Stimulated activated CD8-positive, alpha-beta memory T cell treated with anti-CD3 and anti-CD28 coated beads, Interleukin-4, amount 100 ng/mL, for 4 hours (primary cell): ENCODE data around the gene TMEM186.
"Not testable (repeated sequence)": the region's sequence is repeated elsewhere in the genome, so short reads cannot be mapped to it uniquely, and the experiment has no call there.

ENCODE experiments used
- DNase-seq, 2 donors: peaks; one replicate each; pipeline ENCODE4 v3.0.0-alpha.2; 2020; ENCODE audit warnings: low read depth in 2 of 2, low spot score in 1 of 2

Gene TMEM186

DNA sequence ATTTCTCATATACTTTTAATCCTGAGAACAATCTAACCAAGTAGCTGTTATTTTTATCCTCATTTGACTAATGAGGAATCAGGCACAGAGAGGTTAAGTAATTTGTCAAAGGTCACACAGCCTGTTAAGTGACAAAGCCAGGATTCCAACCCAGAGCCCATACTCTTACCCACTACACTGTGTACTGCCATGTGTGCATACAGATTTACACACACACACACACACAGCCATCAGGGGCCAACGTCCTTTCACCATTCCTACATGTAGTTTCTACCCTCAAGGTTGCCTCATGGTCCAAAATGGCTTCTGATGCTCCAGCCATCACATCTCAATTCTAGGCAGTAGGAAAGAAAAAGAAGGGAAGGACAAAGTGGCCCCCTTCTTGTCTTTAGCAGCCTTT is 22.1 kb downstream of the TMEM186 start:
- no peak for DNase-seq

DNA sequence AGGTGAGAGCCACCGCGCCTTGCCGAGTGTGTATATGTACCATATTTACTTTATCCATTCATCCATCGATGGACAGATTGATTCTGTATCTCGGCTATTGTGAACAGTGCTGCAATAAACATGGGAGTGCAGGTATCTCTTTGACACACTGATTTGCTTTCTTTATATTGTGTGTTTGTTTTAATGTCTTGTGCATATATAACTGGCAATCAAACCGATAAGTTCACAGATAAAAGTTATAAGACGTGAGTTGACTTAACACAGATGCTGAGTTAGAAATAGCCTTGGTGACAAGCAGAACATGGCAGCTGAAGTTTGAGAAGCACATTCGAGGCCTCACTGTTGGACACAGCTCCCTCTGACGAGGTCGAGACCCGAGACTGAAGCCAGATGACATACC is 23.2 kb downstream of the TMEM186 start:
- no peak for DNase-seq

DNA sequence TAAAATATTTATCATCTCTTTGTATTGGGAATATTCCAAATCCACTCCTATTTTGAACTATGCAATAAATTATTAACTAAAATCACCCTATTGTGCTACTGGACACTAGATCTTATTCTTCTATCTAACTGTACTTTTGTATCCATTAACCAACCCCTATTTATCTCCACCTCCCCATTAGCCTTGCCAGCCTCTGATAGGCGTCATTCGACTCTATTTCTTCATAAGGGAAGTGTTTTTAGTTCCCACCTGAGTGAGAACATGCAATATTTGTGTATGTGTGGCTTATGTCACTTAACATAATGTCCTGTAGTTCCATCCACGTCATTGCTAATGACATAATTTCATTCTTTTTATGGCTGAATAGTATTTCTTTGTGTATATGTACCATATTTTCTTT is 23.9 kb downstream of the TMEM186 start:
- DNase-seq, result no peak

DNA sequence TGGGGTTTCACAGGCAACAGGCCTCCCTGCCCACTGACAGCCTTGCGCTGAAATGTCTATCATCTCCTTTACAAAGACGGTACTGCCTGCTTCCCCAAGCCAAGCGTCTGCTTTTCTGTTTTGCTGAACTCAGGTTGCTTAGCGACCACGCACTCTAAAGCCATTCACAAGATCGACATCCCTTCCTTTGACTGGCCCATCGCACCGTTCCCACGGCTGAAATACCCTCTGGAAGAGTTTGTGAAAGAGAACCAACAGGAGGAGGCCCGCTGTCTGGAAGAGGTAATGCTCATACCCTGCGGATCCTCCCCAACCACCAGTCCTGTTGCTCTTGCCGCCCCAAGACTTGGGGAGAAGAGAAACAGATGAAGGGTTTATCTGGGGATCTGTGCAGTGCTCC is 28.7 kb downstream of the TMEM186 start:
- DNase-seq, result no peak

DNA sequence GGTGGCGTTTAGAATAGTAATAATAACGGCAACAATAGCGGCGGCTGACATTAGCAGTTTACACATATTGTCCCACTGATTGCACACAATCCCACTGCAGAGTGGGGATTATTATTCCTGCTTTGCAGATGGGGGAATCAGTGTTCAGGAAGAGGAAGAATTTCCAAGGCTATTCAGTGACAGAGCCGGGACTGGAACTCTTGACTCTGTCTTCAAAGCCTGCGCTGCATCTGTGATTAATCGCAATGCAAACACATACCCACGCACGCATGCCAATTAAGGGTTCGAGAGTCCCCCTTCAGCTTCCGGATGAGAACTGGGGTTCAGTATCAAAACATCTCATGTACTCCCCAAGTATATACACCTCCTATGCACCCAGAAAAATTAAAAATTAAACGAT is 29.2 kb downstream of the TMEM186 start:
- DNase-seq, result no peak

DNA sequence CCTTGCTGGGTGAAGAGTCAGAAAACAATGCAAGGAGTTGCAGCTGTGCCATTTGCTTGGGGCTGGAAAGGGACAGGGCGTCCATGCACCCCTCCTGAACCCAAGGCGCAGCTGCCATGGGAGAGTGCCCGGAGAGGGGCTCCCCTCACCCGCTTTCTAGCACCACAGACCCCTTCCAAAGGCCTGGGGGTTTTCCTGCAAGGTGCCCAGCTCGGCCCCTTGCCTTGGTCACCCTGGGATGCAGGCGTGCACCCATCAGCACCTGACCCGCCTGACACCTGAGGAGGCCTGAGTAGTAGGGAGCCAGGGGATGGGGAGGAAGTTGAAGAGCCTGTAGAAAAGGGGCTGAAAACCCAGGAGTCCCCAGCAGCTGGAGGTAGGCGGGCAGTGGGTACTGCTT is 30.3 kb downstream of the TMEM186 start:
- no peak for DNase-seq

DNA sequence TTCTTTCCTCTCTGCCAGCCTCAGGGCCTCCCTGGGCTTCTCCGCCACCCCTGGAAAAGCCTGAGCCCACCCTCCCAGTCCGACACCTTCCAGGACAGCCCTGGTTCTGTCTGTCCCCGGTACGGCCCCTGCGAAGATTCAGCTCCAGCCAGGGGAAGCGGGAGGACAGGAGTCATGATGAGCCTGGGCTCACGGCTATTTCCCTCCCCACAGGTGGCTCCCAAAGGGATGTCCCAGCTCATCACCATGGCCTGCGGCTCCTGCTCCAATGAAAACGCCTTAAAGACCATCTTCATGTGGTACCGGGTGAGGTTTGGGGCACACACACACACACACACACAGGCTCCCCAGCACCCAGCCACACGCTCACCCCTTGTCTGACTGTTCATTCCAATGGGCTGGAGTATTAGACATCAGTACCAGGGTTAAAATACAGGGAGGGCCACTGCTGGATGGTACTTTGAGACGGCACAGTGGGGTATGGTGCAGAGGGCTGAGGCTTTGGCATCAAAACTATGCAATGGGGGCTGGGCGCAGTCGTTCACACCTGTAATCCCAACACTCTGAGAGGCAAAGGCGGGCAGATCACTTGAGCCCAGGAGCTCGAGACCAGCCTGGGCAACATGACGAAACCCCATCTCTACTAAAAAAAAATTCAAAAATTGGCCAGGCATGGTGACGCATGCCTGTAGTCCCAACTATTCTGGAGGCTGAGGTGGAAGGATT is 32.8 kb downstream of the TMEM186 start:
- no peak for DNase-seq

DNA sequence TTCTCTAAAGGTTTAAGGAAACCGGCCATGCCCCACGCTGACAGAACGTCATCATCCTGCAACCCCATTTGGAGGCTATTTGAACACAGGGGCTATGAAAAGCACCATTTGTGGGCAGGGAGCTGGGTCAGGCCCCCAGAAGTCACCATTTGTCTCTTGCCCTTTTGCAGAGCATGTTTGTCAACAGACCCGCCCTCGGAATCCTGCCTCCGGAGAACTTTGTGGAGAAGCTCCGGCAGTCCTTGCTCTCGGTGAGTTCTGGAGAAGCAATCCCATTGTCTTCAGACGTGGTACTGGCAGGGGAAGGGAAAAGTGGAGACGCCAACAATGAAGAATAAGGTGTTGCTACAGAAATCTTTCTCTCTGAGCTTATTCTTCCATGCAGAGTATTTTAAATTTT is 33.5 kb downstream of the TMEM186 start:
- no peak for DNase-seq

DNA sequence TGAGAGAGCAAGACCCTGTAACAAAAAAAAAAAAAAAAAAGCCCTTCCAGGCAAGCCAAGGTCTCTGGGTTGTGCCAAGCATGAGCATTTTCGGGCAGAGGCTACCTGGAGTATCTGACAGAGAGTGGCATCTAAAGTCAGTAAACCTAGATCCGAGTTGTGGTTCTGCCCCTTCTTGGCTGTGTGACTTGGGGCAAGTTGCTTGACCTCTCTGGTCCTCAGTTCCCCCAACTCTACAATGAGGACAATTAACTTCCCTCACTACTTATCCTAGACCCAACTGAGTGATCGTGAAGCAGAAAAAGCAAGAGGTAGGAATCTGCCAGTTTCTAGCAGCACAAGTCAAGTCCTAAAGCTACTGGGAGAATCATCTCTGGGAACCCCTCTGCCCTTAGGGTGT is 34.4 kb downstream of the TMEM186 start:
- no peak for DNase-seq

DNA sequence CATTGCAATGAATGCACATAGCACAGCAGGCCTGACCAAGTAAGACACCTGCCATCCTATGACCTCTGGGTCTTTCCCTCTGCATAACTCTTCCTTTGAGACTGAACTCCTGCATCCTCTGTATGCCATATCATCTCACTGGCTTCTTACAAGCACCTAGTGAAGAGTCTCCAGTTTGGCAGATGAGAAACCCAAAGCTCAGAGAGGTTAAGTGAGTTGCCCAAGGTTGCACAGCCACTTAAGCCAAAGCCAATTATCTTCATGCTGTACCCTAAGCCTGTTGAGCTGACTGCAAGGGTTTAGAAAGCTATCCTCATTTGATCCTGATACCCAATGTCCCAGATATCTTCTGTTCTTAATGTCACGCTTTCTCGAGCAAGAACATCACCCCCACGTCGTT is 35.2 kb downstream of the TMEM186 start:
- DNase-seq, result no peak

DNA sequence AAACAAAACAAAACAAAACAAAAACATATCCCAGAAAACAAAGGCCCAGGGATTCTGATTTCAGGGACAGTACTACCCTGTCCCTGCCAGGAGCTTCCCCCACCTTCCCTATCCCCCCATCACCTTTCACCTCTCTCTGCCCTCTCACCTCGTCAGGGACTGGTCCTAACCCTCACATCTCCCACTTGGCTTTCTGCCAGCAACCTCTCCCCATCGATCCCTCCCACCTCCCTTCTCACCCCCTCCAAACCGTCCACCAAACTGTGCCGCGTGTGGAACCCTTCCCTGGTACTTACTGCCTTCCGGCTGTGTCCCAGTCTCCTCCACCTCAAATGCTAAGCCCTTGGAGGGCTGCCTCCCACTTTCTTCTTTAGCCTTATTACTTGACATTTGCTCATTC is 36.4 kb downstream of the TMEM186 start:
- no peak for DNase-seq

DNA sequence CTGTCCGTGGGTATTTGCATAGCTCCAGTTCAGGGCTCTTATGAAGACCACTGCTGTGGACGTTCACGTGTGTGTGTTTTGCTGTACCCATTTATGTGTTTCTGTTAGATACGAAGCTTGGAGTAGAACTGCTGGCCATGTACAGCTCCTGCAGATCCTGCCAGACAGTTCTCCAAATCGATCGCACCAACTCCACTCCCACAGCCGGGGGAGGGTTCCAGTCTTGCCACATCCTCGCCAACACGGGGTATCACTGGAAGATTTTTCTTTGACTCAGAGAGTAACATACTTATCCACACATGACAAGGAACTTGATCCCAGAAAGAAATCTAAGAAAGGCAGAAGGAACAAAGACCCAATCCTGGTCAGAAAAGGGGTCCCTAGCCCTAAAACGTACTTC is 37.4 kb downstream of the TMEM186 start:
- DNase-seq, result no peak

DNA sequence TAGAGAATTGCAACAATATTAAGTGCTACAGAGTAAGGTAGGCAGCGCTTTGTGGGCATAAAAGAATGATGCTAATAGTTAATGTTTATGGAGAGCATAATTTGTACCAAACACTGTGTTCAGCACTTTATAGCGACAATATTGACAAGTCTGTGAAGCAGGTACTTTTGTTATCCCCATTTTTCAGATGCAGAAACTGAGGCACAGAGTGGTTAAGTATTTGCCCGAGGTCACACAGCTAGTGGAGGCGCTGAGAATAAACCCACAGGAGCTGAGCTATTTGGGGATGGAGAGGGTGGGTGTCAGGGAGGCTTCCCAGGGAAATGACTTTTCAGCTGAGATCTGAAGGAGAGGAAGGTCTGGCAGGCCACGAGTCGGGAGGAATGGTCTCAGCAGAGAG is 39.4 kb downstream of the TMEM186 start:
- no peak for DNase-seq

DNA sequence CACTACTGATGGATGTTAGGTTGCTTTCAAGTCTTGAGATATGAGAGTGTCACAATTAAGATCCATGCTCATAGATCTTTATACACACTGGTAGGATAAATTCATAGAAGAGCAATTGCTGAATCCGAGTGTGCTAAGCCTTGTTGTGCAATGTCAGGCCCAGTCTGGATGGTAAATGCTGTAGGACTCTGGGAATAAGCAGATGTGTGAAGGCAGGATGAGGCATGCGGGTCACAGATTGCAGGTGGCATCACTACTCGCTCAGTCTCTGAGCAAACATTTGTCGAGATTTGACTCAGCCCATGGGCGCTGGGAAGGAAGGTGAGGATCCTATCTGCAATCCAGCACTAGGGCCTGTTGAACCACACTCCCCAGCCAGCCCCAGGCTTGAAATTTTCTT is 40.7 kb downstream of the TMEM186 start:
- DNase-seq, result no peak

DNA sequence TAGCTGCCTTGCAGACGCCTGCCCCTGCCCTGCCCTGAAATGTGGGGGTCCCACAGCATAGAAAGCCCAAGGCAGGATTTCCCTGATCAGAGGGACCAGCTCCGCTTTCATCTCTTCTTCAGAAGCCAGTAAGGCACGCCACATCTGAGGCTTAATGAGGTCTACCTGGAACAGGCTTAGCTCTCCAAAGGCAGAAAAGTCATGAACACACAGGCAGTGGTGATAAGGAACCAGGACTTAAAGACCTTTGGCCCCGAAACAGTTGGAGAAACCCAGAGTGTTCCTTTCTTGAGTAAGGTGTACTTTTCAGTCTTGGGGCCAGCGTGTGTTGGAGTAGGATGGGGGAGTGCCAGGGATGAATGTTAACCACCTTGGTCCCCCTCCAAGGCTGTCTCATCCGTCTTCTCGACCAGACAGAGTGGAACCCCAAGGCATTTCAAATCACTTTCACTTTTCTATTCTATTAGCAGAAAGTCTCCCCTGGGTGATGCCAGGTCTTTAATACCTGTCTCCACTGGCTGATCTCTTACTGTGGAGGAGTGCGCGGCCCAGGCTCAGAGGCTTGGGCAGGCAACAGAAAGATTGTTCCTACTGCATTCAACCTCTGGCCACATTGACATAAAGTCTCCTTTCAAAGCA is 43.9 kb downstream of the TMEM186 start:
- DNase-seq, result no peak

DNA sequence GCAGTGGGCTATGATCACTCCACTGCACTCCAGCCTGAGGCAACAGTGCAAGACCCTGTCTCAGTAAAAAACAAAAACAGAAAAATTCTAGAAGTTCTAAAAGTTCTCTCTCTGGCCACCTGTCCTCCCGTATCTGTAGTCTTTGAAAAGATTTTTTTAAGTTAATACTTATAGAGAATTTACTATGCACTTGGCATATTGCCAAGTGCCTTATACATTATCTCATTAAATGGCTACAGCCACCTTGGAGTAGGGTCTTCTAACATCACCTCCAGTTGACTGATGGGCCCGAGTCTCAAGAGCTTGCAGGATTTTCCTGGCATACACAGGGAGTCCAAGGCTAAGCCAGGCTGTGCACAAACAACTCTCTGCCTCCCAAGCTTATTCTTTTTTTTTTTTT is 44.7 kb downstream of the TMEM186 start:
- no peak for DNase-seq

DNA sequence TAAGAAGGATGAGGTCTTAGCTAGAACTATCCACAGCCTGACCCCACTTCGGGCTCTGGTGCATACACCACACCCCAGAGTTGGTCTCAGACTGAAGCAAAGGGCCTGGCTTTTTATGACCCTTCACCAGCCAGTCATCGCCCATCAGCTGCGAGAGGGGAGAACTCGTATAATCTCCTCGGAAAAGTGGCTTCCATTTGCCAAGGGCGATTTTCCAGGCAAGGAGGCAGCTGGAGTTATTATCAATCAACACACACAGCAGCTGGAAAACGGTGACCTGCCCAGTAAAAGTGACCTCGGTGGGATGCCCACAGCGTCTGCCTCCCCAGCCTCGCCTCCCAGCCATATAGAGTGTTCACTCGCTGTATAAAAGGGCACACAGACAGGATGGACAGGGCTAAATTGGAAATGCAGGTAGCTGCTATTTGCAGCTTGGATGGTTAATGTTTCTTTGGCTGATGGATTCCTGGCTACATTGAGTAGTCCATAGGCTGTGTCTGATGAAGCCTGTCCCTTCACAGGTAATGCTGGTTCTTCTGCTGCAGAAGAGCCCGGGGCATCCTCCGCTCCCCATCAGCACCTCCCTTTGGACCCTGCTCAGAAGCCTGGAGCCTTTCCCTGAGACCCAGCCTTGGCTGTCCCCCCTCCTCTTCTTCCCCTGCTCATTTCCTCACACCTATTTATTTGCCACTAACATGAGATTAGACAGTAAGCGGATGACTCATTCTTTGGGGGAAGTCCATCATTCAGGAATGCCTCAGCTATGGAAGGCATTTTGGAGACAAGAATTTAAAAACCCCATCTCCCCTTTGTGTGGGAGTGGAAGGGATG is 45.7 kb downstream of the TMEM186 start:
- no peak for DNase-seq

DNA sequence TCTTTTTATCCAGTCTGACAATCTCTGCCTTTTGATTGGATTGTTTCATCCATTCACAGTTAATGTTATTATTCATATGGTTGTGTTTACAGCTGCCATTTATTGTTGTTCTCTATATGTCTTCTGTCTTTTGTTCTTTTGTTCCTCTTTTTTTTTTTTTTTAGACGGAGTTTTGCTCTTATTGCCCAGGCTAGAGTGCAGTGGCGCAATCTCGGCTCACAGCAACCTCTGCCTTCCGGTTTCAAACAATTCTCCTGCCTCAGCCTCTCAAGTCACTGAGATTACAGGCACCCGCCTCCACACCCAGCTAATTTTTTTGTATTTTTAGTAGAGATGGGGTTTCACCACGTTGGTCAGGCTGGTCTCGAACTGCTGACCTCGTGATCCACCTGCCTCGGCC is 48.5 kb downstream of the TMEM186 start:
- DNase-seq, result not testable (repeated sequence)
